Measurements from ENCODE around the gene GABARAP. TPM values are rescaled to one million over a fixed set of nuclear protein-coding genes. Genes with fewer than 3 reads are reported as not detected.

Gene GABARAP
- total and polyA plus RNA-seq, 2 of the 13 experiments (the other 11 are each of a cell fraction or from before 2014, with no cell fraction given) = 161 to 310 TPM

GRCh38 chr17:7191571-7192270 is 50.5 kb downstream of the GABARAP start (continued):
- TF ChIP-seq ZNF318 (CRISPR knock-in tag; IDR thresholded peaks at IDR 0.05) (0 out of 2 replicates have a peak, but pooled peaks have one; percentile 44), KAT8 (CRISPR knock-in tag; IDR thresholded peaks at IDR 0.05) (0 out of 2 replicates have a peak, but pooled peaks have one; percentile 18), ELF1 (CRISPR knock-in tag; IDR thresholded peaks at IDR 0.05) (peak; percentile 55; the same call in 1 of the 2 replicates), SMAD9 (CRISPR knock-in tag; IDR thresholded peaks at IDR 0.05) (no peak), BORCS8-MEF2B (CRISPR knock-in tag; IDR thresholded peaks at IDR 0.05) (0 out of 2 replicates have a peak, but pooled peaks have one; percentile 23), ZBTB1 (CRISPR knock-in tag; IDR thresholded peaks at IDR 0.05; ENCODE audit: borderline replicate concordance) (no peak), RAD21 (CRISPR knock-in tag; IDR thresholded peaks at IDR 0.05) (0 out of 2 replicates have a peak, but pooled peaks have one; percentile 8), E2F2 (CRISPR knock-in tag; IDR thresholded peaks at IDR 0.05; ENCODE audit: borderline replicate concordance) (0 out of 2 replicates have a peak, but pooled peaks have one; percentile 46), ADNP (CRISPR knock-in tag; IDR thresholded peaks at IDR 0.05) (no peak), GABPB1 (CRISPR knock-in tag; IDR thresholded peaks at IDR 0.05) (peak; percentile 84), CREM (IDR thresholded peaks at IDR 0.05) (peak; percentile 97), CREM (CRISPR knock-in tag; IDR thresholded peaks at IDR 0.05) (no peak), SUZ12 (IDR thresholded peaks at IDR 0.05; ENCODE audit: low read depth, low read length) (peak; percentile 94), KDM2A (CRISPR knock-in tag; IDR thresholded peaks at IDR 0.05; ENCODE audit: borderline replicate concordance, low read depth) (peak; percentile 21; the same call in 1 of the 2 replicates)
